GM12873 (cell line): ENCODE measurements around the gene TAPT1.

Source experiments
- CTCF ChIP-seq: IDR thresholded peaks from 2 replicates; pipeline ENCODE4 v1.5.1; 2012; ENCODE audit warnings: low read depth, mild to moderate bottlenecking, moderate library complexity, low read length, control low read depth; ENCODE audit not compliant: insufficient read depth; ENCODE audit errors: missing control alignments

TAPT1 gene

GRCh38 chr4:16206848-16207247 lies 19.4 kb downstream of the TAPT1 start:
- no peak for TF ChIP-seq CTCF

GRCh38 chr4:16206301-16206700 lies 20.0 kb downstream of the TAPT1 start:
- TF ChIP-seq CTCF, result no peak

- TF ChIP-seq CTCF, result peak; percentile 78
Measured at GRCh38 chr4:16205298-16206164, 20.7 kb downstream of the TAPT1 start.

GRCh38 chr4:16204505-16204904 lies 21.8 kb downstream of the TAPT1 start:
- TF ChIP-seq CTCF, result no peak

GRCh38 chr4:16203083-16203482 lies 23.2 kb downstream of the TAPT1 start:
- no peak for TF ChIP-seq CTCF

GRCh38 chr4:16202598-16202997 lies 23.7 kb downstream of the TAPT1 start:
- no peak for TF ChIP-seq CTCF

GRCh38 chr4:16199093-16199492 lies 27.2 kb downstream of the TAPT1 start:
- TF ChIP-seq CTCF, result peak; percentile 34
